Erythroblast (primary cell): ENCODE measurements around the gene DIRAS1.

Experiments used
- GATA1 ChIP-seq: IDR thresholded peaks from 2 replicates; pipeline ENCODE4 v1.6.1; 2011; ENCODE audit warnings: low read depth, mild to moderate bottlenecking, control low read depth, low read length, moderate library complexity
- POLR2A ChIP-seq: IDR thresholded peaks from 2 replicates; pipeline ENCODE4 v1.6.1; 2011; ENCODE audit warnings: mild to moderate bottlenecking, low read length

DNA sequence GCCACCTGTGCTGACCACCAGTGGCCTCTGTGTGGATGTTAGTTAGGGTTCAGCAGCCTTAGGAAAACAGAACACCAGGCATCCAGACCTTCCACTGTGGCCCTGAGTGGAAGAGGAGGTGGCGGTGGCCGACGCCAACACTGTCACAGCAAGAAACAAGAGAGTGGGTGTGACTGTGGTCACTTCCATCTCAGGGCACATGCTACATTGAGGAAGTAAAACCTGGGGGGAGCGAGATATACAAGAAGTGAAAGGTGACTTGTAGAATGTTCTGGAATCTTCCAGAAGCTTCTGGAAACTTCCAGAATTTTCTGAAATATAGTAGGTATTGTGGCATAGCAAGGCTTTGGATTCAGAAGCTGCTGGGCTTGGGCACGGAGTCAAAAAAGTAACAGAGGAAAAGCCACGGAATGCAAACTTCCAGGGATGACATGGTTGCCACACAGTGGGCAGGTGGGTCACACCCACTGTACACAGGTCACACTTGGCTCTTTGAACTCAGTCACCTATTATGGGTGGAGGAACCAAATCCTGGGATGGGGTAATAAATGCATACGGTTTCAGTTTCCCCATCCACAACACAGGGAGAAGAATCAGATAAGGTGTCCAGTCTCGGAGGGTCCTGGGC lies 43.0 kb downstream of the DIRAS1 start:
- TF ChIP-seq POLR2A, result no peak
- no peak for TF ChIP-seq GATA1
